HT1080 (cell line): ENCODE measurements around the gene TYW5. TPM values are rescaled to one million over a fixed set of nuclear protein-coding genes. Genes with fewer than 3 reads are reported as not detected.
A peak's percentile ranks its signal among the peaks of the same experiment; 100 is the strongest.
"Not testable (repeated sequence)": the region's sequence is repeated elsewhere in the genome, so short reads cannot be mapped to it uniquely, and the experiment has no call there.

Experiments used
- DNase-seq: peaks from one replicate; pipeline ENCODE4 v3.0.0-alpha.2; 2015; ENCODE audit warnings: low read depth
- small RNA-seq: library from RNA; depleted of rRNA; stranded (forward); fragments of <200 nt; gene quantifications from one replicate; pipeline ENCODE3, GENCODE V24; 2014
- total RNA-seq: library from RNA; depleted of rRNA; stranded (reverse); fragments of >200 nt; shearing (Covaris generic); gene quantifications from 2 replicates; pipeline ENCODE4 v1.2.3, GENCODE V29; 2014; rRNA removed

Gene TYW5
- total RNA-seq, 1 experiment from 2014 or later, result 5.3 TPM

DNA sequence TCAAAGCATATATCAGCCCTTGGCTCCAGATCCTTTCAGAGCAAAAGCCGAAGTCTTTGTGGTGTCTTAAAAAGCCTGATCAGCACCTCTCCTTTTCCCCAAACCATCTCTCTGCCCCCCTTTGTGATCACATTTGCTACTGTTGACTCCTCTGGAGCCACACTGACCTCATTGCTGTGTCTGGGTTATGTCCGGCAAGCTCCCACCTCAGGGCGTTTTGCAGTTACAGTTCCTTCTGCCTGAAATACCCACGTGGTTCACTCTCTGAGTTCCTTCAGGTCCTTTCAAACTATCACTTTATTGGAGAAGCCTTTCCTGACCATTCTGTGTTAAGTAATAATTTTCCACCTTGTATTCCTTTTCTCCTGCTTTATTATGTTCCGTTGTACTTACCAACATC, 32.4 kb downstream of the TYW5 start:
- DNase-seq, result no peak

DNA sequence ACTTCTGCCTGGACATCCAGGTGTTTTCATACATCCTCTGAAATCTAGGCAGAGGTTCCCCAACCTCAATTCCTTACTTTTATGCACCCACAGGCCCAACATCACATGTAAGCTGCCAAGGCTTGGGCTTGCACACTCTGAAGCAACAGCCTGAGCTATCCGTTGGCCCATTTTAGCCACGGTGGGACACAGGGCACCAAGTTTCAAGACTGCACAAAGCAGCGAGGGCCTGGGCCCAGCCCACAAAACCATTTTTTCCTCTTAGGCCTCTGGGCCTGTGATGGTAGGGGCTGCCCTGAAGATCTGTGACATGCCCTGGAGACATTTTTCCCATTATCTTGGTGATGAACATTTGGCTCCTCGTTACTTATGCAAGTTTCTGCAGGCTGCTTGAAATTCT, 38.3 kb downstream of the TYW5 start:
- no peak for DNase-seq

DNA sequence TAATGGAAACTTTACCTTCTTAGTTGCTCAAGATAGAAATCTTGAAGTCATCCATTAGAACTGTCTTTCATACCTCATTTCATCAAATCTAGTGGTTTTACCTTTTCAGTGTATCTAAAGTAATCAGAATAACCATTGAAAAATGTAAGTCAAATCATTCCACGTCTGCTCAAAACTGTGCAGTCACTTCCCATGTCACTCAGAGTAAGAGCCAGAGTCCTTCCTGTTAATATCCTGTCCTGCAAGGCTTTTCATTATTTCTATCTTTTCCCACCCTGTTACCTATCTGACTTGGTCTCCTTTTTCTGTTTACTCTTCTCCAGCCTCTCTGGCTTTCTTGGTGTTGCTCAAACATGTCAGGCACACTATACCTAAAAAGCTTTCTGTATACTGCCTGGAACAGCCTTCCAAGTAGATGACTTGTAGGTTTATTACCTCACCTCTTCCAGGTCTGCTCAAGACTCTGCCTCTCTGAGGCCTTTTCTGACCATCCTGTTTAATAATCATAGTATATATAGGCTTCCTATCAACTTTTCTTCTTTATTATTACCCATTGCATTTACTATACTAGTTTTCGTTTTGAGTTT, 40.8 kb downstream of the TYW5 start:
- DNase-seq, result no peak

DNA sequence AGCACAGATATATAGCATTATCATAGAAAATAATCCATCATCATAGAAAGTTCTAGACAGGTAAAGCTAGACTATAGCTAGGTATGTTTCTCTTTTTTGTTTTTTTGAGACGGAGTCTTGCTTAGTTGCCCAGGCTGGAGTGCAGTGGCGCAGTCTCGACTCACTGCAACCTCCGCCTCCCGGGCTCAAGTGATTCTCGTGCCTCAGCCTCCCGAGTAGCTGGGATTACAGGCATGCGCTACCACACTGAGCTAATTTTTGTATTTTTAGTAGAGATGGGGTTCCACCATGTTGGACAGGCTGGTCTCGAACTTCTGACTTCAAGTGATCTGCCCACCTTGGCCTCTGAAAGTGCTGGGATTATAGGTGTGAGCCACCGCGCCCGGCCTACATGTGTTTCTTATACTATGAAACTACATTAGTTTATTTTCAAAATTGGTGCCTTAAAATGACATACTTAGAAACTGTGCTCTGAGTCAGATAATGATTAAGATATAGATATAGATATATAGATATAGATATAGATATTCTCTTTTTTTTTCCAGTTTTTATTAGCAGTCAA, 42.7 kb downstream of the TYW5 start:
- DNase-seq, result not testable (repeated sequence)

DNA sequence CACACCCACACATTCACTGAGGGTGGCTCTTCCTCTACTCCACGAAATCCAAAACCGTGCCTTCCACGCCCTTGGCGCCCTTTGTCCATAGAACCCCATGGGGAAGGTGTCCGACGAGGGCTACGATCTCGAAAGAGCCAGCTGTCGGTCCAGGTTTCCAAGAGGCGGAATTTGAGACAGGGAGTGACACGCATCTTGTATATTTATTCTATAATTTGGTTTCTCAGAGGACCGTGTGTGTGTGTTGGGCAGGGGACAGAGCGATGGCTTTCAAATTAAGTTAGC, 43.5 kb downstream of the TYW5 start:
- DNase-seq, result no peak

DNA sequence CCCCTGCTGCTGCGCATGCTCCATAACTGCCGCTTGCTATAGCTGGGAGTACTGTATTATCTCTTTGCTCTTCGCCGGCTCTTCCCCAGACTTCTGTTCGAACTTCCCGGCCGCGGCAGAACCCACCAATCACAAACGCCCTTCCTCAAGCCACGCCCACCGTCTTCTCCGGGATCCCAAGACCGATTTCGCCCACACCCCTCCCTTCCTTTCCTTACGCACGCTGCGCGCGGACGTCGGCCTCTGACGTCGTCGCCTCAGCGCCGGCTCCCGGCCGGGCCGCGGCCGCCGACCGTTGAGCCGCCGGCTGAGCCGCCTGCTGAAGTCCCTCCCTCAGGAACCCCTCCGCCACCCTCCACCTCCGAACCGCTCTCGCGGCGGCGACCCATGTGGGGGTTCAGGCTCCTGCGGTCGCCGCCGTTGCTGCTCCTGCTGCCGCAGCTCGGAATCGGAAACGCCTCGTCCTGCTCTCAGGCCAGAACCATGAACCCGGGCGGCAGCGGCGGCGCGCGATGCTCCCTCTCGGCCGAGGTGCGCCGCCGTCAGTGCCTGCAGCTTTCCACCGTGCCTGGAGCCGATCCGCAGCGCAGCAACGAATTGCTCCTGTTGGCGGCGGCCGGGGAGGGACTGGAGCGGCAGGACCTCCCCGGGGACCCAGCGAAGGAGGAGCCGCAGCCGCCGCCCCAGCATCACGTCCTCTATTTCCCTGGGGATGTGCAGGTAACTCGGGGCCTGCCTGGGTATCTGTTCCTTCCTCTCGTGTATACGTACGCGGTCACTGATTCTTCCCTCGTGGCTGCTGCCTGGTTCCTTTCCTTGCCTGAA, 44.0 kb downstream of the TYW5 start, which contains the start of gene C2orf69:
Gene C2orf69, plus strand, starts transcription at position 242 of the 825 bp plus-strand sequence. Its CDS starts 146 bp downstream, at position 388.
- DNase-seq, result peak; percentile 99

DNA sequence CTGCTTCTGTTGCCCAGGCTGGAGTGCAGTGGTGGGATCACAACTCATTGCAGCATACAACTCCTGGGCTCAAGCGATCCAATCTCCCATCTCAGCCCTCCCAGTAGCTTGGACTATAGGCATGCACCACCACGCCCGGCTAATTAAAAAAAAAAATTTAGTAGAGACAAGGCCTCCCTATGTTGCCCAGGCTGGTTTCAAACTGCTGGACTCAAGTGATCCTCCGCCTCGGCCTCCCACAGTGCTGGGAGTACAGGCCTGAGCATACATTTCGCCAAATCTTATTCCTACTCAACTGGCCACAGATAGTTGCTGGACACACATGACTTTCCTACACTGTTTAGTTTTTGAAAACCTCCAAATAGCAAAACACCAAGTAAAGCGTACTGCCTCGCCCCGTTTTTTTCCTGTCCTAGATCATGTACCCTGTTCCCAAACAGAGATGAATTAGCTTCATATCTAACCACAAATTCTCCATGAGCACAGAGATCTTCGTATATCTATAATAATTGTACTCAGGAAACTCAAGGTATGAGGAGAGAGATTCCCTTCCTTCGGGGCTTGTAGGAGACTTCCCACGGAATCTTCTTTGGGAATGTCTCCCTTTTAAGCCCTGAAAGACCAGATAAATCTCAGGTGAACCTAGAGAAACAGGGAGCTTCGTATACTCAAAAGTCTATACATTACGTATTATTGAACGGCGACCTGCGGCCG, 44.8 kb downstream of the TYW5 start:
- no peak for DNase-seq

DNA sequence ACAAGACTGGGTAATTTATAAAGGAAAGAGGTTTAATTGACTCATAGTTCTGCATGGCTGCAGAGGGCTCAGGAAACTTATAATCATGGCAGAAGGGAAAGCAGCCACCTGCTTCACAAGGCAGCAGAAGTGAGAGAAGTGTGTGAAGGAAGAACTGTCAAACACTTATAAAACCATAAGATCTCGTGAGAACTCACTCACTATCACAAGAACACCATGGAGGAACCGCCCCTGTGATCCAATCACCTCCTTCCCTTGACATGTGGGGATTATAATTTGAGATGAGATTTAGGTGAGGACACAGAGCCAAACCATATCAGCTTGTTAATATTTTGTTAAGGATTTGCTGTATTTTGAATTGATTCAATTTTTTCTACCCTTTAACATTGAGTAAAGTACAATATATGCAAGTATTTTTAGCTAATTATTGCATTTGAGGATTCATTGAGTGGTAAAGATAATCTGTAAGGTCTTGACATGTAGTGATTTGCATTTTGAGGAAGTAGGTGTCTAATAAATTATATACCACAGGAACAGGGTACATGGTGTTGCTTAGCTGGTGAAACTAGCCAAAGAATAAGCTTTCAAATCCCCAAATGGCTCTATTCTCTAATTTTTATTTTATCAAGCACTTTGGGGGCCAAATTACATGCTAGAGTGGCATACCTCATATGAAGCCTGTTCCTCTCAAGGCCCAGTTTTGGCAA, 48.1 kb downstream of the TYW5 start:
- no peak for DNase-seq

DNA sequence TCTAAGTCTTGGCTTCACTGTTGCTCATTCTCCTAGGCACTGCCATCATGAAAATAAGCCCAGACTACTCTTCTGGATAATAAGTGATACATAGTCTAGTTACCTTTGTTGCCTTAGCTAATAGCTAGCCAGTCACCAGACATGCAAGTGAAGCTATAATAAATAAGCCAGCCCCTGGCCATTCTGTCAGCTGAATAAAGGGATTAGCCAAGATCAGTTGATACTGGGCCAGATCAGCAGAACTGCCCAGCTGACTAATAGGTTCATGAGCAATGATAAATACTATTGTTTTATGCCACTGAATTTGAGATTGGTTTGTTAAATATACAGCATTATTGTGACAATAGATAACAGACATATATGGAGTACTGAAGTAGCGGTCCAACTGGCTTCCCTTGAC, 52.2 kb downstream of the TYW5 start:
- DNase-seq, result no peak

DNA sequence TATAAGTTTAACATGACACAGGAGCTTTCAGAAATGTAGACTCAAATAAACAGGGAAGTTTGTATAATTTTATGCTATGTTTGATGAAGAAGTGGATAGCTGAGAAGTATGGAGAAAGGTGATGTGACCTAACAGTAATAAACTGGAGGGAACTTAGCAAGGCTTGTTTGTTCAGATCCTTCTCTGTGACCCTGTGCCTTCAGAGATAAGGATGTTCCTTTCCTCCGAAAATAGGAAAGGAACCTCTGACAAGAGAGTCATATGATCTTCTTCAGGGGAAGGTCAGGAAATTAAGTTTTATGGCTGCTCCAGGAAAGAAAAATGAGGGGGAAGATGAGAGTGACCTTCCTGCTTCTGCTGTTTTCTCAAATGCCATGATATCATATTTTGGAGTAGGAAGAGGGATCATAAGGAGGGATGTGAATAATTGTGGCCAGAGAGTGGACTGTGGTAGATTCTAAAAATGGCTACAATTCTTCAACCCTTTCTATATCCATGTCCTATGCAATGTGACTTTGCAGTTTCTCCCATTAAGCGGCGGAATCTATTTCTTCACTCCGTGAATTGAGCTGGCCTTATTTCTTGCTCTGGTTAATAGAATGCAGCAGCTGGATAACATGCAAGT, 52.7 kb downstream of the TYW5 start:
- no peak for DNase-seq

DNA sequence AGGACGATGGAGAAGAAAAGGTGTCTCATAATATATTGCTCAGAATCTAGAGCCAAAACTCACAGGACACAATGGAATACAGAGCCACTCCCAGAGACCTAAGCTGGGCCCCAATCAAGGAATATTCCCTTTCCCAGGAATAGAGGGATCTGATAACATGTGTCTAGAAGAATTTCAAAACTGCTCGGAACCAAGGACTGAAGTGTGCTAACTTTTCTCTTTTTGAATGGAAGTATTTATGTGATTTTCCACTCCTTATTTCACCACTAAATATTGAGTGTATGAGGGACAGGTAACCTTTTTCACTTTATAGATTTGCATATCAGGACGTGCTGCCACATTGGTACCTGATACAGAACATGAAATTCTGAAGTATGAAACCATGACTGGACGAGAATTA, 53.3 kb downstream of the TYW5 start:
- DNase-seq, result no peak

DNA sequence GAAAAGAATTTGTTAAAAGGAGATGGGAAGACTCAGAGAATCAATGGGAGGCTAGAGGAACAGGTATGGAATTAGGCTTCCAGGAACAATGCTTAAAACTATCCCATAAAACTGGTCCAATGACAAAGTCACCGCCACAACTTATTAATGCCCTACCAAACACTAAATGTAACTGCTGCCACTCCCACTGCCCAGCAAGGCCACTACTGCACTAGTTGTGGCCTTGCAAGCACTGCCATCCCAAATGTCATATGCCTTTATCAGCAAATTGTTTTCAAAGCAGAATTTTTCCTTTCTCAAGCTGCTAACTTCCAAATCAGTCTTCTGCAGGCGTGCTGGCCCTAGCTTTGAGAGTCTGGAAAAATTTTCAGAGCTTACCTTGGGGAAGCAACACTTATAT, 58.7 kb downstream of the TYW5 start:
- no peak for DNase-seq

DNA sequence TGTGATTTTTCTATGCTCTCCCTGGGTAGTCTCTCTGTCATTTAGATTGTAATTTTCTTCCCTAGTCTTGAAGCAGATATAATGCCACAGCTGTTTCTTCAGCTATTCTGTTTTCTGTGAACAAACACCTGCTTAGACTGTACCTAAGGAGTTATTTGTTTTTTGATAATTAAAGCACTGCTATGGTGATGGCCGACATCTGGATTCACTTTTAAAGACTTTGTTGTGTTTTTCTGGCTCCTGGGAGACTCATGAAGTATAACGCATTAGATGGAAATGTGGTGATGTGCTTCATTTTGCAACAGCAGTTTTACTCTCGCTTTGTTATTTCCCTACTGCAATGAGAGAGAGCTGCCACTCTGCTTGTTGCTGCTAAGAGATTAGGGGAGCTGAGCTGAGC, 59.9 kb downstream of the TYW5 start:
- no peak for DNase-seq

DNA sequence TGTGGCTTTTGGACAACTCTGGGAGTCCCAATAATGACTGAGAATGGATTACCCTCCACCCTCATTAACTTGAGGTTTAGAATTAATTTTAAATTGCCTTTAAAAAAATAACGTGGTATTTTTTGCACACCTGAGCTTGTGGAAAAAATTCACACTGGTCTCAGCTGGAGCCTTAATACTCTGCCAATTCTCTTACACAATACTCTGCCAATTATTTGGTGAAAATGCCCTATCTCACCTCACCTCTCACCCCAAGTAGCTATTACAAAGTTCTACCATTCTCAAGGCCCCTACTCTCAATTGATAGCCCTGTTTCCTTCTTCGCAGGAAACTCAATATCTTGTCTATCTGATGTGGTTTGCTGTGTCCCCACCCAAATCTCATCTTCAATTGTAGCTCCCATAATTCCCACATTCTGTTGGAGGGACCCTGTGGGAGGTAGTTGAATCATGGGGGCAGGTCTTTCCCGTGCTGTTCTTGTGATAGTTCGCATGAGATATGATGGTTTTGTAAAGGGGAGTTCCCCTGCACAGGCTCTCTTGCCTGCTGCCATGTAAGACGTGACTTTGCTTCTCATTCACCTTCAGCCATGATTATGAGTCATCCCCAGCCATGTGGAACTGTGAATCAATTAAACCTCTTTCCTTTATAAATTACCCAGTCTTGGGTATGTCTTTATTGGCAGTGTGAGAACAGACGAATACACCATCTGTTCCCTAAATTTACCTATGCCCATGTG, 71.6 kb downstream of the TYW5 start:
- DNase-seq, result peak; percentile 8

DNA sequence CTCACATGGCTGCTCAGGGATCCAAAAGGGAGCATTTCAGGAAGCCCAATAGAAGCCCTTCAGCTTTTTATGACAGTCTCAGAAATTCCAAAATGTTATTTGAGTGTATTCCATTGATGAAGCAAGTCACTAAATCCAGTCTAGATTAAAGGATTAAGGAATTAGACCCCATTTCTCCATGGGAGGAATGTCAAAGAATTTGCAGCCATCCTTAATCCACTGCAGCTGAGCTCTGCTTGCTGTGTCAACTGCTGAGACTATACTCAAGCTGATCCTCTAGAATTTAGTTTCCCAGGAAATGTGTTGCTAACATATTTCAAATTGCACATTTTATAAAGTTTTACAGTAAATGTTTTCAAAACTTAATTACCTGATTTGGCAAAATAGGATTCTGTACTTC, 72.6 kb downstream of the TYW5 start:
- DNase-seq, result no peak

Small RNAs within 50 kb of the gene (small RNA-seq; reads per million reads assigned to genes)
- not detected for gene RN7SL717P

Other genes with a start within 250 kb of the TYW5 start
- gene FTCDNL1, start 104.3 kb downstream of the TYW5 start, total RNA-seq, result 0.43 and 2.0 TPM in 2 replicates
- gene C2orf69, start 44.2 kb downstream of the TYW5 start, total RNA-seq, result 10.7 and 17.4 TPM in 2 replicates
- gene MAIP1, start 91 bp upstream of the TYW5 start, total RNA-seq, result 48.2 and 49.4 TPM in 2 replicates